Transverse colon (tissue), 4 donors: ENCODE data around the gene GPC6. TPM values are rescaled to one million over a fixed set of nuclear protein-coding genes. Genes with fewer than 3 reads are reported as not detected.

Source experiments
- DNase-seq: peaks from one replicate; pipeline ENCODE4 v3.0.0-alpha.2; 2019
- H3K27ac ChIP-seq, 4 donors: fragments of 200-600 bp; sonication (generic); 2 replicates each; pipeline ENCODE4 v1.5.1; 2016 to 2018; ENCODE audit warnings: inconsistent platforms in 4 of 4
- H3K27me3 ChIP-seq: fragments of 200-600 bp; sonication (generic); 2 replicates; pipeline ENCODE4 v1.5.1; 2017; ENCODE audit warnings: inconsistent platforms
- H3K36me3 ChIP-seq, 4 donors: fragments of 200-600 bp; sonication (generic); 2 replicates each; pipeline ENCODE4 v1.5.1; 2017 to 2019; ENCODE audit warnings: inconsistent platforms in 4 of 4
- H3K4me1 ChIP-seq, 4 donors: fragments of 200-600 bp; sonication (generic); 2 replicates each; pipeline ENCODE4 v1.5.1; 2017 to 2020; ENCODE audit warnings: inconsistent platforms in 4 of 4
- H3K4me3 ChIP-seq, 4 donors: fragments of 200-600 bp; sonication (generic); 1 replicate in 1 of 4; 2 replicates in 3 of 4; pipeline versions ENCODE4 v1.5.1 to v1.6.1; 2017 to 2019; ENCODE audit warnings: inconsistent platforms in 4 of 4
- H3K9me3 ChIP-seq, 2 donors: fragments of 200-600 bp; sonication (generic); 2 replicates each; pipeline ENCODE4 v1.5.1; 2017 to 2019; ENCODE audit warnings: inconsistent platforms in 2 of 2
- EP300 ChIP-seq: sonication (generic); formaldehyde crosslinking; IDR thresholded peaks from one replicate; pipeline ENCODE4 v1.6.1; 2017; ENCODE audit warnings: antibody characterized with exemption, low read depth
- POLR2A ChIP-seq: fragments of 450-650 bp; IDR thresholded peaks from one replicate; pipeline ENCODE4 v1.6.1; 2016; ENCODE audit warnings: antibody characterized with exemption, mild to moderate bottlenecking, moderate library complexity
- POLR2AphosphoS5 ChIP-seq, 3 donors: sonication (generic); formaldehyde crosslinking; IDR thresholded peaks; one replicate each; pipeline ENCODE4 v1.6.1; 2016; ENCODE audit warnings: antibody characterized with exemption in 3 of 3
- WGBS, 2 donors: methylation state at CpG; one replicate each; pipeline ENCODE4 v1.1.5; 2018; ENCODE audit warnings: low coverage in 1 of 2; 5-methylcytosine and 5-hydroxymethylcytosine counted together
- in situ Hi-C, 4 donors: fragments of 200-750 bp; cut with MboI; loops; one replicate each; pipeline versions ENCODE4 v1.15.0 to v1.15.1; 2017; ENCODE audit warnings: low sequenced_read_pairs in 3 of 4, low pct_ligation_motif_present in 1 of 4, low pct_unique_long_range_greater_than_20kb in 1 of 4
- intact Hi-C: fragments of 100-400 bp; cut with DNase I; formaldehyde crosslinking; loops from one replicate; pipeline ENCODE4 v1.15.1; 2023; ENCODE audit warnings: low total_unique reads
- total RNA-seq, 4 donors: library from RNA; depleted of rRNA; stranded (reverse); fragments of >200 nt; gene quantifications; one replicate each; pipeline ENCODE4 v1.1.0, GENCODE V29; 2016
- TF ChIP-seq, protein P1 (sequence below), 5 experiments: fragments of 200-600 bp in 3 of 5; fragments of 450-650 bp in 2 of 5; sonication (generic) in 3 of 5; IDR thresholded peaks; 1 replicate in 2 of 5; 2 replicates in 3 of 5; pipeline ENCODE4 v1.5.1; 2016 to 2017; ENCODE audit warnings: antibody characterized with exemption in 5 of 5, inconsistent platforms in 3 of 5, mild to moderate bottlenecking in 2 of 5, moderate library complexity in 1 of 5

Gene GPC6
- total RNA-seq, 4 donors from 2014 or later: 0.75 to 5.7 (median 4.0) TPM

DNA sequence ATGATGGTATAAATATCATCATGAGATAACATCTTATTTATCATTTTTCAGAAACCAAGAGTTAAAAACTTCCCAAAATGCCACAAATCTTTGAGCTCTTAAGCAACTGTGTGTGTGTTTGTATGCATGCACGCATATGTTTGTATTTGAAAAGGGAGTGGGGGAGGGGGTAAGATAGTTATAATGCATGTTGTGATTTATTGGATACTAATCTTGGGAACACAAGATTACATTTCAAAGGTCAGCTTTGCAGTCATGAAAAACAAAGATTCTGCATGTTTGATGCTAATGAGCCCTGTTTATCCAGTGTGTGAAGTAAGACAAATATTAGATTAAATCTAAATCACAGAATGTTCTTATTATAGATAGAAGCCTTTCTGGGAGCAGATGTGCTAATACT lies 897.0 kb downstream of the GPC6 start:
- in situ Hi-C loops (no loop called here), intact Hi-C loops (no loop called here)
- H3K9me3 ChIP-seq: no peaks in the 10 kb centered on the region
- DNase-seq: no peak
- no peaks in the 10 kb centered on the region for H3K27me3 ChIP-seq
- H3K4me1 ChIP-seq: peaks cover 0 to 37% (median 9%) of the 10 kb centered on the region in 4 donors
- TF ChIP-seq POLR2AphosphoS5 (IDR thresholded peaks at IDR 0.05) (no peak), POLR2A (no peak), EP300 (no peak)
- TF ChIP-seq, protein P1, sequence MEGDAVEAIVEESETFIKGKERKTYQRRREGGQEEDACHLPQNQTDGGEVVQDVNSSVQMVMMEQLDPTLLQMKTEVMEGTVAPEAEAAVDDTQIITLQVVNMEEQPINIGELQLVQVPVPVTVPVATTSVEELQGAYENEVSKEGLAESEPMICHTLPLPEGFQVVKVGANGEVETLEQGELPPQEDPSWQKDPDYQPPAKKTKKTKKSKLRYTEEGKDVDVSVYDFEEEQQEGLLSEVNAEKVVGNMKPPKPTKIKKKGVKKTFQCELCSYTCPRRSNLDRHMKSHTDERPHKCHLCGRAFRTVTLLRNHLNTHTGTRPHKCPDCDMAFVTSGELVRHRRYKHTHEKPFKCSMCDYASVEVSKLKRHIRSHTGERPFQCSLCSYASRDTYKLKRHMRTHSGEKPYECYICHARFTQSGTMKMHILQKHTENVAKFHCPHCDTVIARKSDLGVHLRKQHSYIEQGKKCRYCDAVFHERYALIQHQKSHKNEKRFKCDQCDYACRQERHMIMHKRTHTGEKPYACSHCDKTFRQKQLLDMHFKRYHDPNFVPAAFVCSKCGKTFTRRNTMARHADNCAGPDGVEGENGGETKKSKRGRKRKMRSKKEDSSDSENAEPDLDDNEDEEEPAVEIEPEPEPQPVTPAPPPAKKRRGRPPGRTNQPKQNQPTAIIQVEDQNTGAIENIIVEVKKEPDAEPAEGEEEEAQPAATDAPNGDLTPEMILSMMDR (IDR thresholded peaks at IDR 0.05): no peak
- no peaks in the 10 kb centered on the region for H3K36me3 ChIP-seq
- no peak overlapping the region for H3K4me3 ChIP-seq
- WGBS, 2 donors: 40 to 50% methylated on average over 1 of the region's 1 CpG
- H3K27ac ChIP-seq: no peak overlapping the region

DNA sequence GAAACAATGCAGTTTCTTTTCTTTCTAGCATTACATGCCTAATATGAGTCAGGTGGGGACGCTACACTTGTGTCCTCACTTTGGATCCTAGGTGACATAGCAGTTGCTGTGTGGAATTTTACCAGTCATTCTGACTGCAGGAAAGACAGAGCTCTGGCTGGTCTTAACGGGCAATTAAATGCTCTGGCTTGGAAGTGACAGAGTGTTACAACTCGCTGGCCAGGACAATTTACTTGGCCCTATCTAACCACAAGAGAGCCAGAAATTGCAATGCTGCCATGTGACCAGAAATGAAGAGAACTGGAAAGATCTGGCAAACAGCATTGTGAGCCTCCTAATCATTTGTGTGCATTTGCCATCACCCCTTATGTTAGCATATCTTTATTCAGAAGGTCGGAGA lies 901.8 kb downstream of the GPC6 start:
- DNase-seq: no peak
- in situ Hi-C loops: no loop called here
- Histone ChIP-seq H3K36me3 (no peaks in the 10 kb centered on the region), H3K4me3 (no peak overlapping the region), H3K9me3 (no peaks in the 10 kb centered on the region), H3K27me3 (no peaks in the 10 kb centered on the region), H3K4me1 (peaks cover 0 to 4% (median 0%) of the 10 kb centered on the region in 4 donors), H3K27ac (peak overlapping the region in 1 of 4 donors; percentile 23)
- no peak for TF ChIP-seq POLR2A
- TF ChIP-seq, protein P1 (IDR thresholded peaks at IDR 0.05): no peak
- no peak for TF ChIP-seq POLR2AphosphoS5 (IDR thresholded peaks at IDR 0.05)
- TF ChIP-seq EP300: no peak
- intact Hi-C loops: no loop called here
- whole genome bisulfite sequencing, 2 donors: 46 to 56% methylated on average over 4 of the region's 4 CpGs

DNA sequence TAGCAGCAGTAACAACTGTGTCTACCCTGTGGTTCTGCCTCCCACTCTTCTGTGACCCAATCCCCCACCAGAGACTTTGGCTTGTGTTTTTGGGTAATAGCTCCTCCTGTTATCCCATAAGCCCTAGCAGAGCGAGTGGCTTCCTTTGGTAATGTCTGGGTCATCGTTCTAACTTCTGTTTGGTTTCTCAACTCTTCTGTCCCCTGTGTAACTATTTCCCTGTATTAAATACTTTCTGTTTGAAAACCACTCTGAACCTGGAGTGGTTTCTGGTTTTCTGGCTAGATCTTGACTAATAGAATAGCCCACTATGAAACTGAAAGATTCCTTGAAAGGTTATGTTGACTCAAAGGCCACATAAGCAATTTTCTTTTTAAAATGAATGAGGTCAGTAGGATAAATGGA lies 902.9 kb downstream of the GPC6 start:
- Histone ChIP-seq H3K36me3 (no peaks in the 10 kb centered on the region), H3K4me3 (no peak overlapping the region), H3K4me1 (no peaks in the 10 kb centered on the region), H3K27me3 (no peaks in the 10 kb centered on the region), H3K27ac (peak overlapping the region in 1 of 4 donors; percentile 10), H3K9me3 (no peaks in the 10 kb centered on the region)
- intact Hi-C loops: no loop called here
- TF ChIP-seq POLR2A (no peak), POLR2AphosphoS5 (IDR thresholded peaks at IDR 0.05) (no peak), EP300 (no peak)
- TF ChIP-seq, protein P1 (IDR thresholded peaks at IDR 0.05): no peak
- 80 to 94% methylated on average over 2 of the region's 2 CpGs for WGBS, 2 donors
- DNase-seq: no peak
- in situ Hi-C loops: no loop called here

DNA sequence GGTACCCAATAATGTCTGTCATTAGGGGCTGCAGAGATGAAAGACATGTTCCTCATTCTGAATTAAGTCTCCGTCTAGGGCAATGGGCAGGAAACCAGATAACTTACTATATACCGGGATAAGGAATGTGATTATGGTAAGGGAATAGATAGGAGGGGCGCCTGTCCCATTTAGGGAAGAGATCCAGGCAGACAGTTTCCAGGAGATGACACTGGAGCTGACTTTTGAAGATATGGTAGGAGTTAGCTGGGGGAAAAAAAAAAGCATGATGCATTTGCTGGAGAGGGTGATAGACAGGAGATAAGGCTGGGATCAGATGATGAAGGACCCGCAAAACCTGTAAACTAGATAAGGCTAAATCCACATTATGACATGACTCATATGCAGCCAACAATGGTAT lies 912.2 kb downstream of the GPC6 start:
- no peaks in the 10 kb centered on the region for H3K9me3 ChIP-seq
- H3K4me3 ChIP-seq: no peak overlapping the region
- intact Hi-C loops: no loop called here
- H3K27ac ChIP-seq: no peak overlapping the region
- TF ChIP-seq EP300 (no peak), POLR2A (no peak), POLR2AphosphoS5 (IDR thresholded peaks at IDR 0.05) (no peak)
- TF ChIP-seq, protein P1 (IDR thresholded peaks at IDR 0.05): no peak
- H3K36me3 ChIP-seq: no peaks in the 10 kb centered on the region
- no peaks in the 10 kb centered on the region for H3K4me1 ChIP-seq
- H3K27me3 ChIP-seq: no peaks in the 10 kb centered on the region
- WGBS, 2 donors: 78 to 84% methylated on average over 3 to 4 of the region's 4 CpGs
- DNase-seq: no peak
- in situ Hi-C loops: no loop called here
